GOT3 (cell line): ENCODE data around the gene KRTAP2-4.
"Not testable (repeated sequence)": the region's sequence is repeated elsewhere in the genome, so short reads cannot be mapped to it uniquely, and the experiment has no call there.

ENCODE experiments used
- DNase-seq: peaks from one replicate; lab custom pipeline; 2025; ENCODE audit warnings: mixed read lengths; lab: John Stamatoyannopoulos, UW

KRTAP2-4 gene

GRCh38 chr17:41037853-41038350, 27.8 kb downstream of the KRTAP2-4 start:
- no peak for DNase-seq

GRCh38 chr17:41034346-41034935, 31.2 kb downstream of the KRTAP2-4 start, which contains the start of gene KRTAP1-3:
Gene KRTAP1-3 (minus strand): TSS chr17:41034874. CDS start chr17:41034821, 53 bp downstream.
- DNase-seq: not testable (repeated sequence)

- DNase-seq: no peak
These were observed 35.9 kb downstream of the KRTAP2-4 start, which contains the start of gene KRTAP1-4 for GRCh38 chr17:41029633-41030245. Gene KRTAP1-4 (minus strand): TSS chr17:41030195. CDS start chr17:41030078, 117 bp downstream.

GRCh38 chr17:41026715-41027471, 38.8 kb downstream of the KRTAP2-4 start, which contains the start of gene KRTAP1-5:
Gene KRTAP1-5 (minus strand): TSS chr17:41027208. CDS start chr17:41027155, 53 bp downstream.
- no peak for DNase-seq

- DNase-seq: no peak
These were observed 41.0 kb downstream of the KRTAP2-4 start for GRCh38 chr17:41024697-41025096.

- DNase-seq: no peak
These were observed 45.3 kb downstream of the KRTAP2-4 start for GRCh38 chr17:41020336-41020735.

GRCh38 chr17:41019415-41019814, 46.3 kb downstream of the KRTAP2-4 start:
- DNase-seq: no peak

- DNase-seq: no peak
These were observed 47.1 kb downstream of the KRTAP2-4 start for GRCh38 chr17:41018541-41018940.

GRCh38 chr17:41016578-41017215, 49.0 kb downstream of the KRTAP2-4 start:
- DNase-seq: no peak

- DNase-seq: no peak
These were observed 50.2 kb downstream of the KRTAP2-4 start for GRCh38 chr17:41015454-41015853.
